Epithelial cell of alveolus of lung (primary cell): ENCODE results near the gene RALGPS1. TPM values are rescaled to one million over a fixed set of nuclear protein-coding genes. Genes with fewer than 3 reads are reported as not detected.

Source experiments
- total RNA-seq: library from RNA; depleted of rRNA; stranded (reverse); fragments of >200 nt; gene quantifications from 2 replicates; pipeline ENCODE4 v1.2.1, GENCODE V29; 2015

The RALGPS1 gene, protein sequence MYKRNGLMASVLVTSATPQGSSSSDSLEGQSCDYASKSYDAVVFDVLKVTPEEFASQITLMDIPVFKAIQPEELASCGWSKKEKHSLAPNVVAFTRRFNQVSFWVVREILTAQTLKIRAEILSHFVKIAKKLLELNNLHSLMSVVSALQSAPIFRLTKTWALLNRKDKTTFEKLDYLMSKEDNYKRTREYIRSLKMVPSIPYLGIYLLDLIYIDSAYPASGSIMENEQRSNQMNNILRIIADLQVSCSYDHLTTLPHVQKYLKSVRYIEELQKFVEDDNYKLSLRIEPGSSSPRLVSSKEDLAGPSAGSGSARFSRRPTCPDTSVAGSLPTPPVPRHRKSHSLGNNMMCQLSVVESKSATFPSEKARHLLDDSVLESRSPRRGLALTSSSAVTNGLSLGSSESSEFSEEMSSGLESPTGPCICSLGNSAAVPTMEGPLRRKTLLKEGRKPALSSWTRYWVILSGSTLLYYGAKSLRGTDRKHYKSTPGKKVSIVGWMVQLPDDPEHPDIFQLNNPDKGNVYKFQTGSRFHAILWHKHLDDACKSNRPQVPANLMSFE
- total RNA-seq = 0.32 and 1.3 TPM in 2 replicates

DNA sequence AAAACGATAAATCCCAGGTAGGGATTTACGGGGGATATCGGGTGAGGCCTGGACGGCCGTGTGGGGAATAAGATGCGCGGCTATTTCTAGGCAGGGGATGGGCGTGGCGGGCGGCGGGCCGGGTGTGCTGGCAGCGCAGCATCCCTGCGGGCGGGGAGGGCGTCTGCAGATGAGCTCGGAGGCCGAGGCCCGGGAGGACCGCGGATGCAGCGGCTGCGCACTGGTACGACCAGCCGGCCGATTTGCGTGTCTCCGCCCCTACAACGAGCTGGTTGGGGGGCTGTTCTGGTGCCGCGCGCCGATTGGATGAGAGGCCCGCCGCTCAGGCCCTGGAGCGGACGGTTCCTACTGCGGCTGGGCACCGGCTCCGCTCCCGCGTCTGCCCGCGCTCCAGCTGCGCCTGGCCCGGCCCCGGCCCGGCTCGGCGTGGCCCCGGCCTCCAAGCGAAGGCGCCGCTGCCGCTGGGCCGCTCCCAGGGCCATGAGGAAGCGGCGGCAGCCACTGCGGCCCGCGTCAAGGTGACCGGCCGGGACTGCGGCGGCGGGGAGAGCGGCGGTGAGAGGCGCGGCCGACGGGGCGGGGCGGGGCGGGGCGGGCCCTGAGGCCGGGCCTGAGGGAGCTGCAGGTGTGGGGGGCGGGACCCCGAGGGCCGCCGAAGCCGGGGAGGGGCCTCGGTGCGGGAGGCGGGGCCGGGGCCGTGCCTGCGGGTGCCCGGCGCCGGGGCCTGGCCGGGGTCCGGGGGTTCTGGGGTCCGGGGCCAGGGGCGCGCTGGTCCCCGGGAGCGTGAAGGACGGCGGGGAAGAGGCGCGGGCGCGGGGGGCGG lies at the start of gene RALGPS1:
TSS of gene RALGPS1 (plus strand) at position 325 of the 823 bp plus-strand sequence. CDS start 47,508 bp downstream, outside the sequence.

DNA sequence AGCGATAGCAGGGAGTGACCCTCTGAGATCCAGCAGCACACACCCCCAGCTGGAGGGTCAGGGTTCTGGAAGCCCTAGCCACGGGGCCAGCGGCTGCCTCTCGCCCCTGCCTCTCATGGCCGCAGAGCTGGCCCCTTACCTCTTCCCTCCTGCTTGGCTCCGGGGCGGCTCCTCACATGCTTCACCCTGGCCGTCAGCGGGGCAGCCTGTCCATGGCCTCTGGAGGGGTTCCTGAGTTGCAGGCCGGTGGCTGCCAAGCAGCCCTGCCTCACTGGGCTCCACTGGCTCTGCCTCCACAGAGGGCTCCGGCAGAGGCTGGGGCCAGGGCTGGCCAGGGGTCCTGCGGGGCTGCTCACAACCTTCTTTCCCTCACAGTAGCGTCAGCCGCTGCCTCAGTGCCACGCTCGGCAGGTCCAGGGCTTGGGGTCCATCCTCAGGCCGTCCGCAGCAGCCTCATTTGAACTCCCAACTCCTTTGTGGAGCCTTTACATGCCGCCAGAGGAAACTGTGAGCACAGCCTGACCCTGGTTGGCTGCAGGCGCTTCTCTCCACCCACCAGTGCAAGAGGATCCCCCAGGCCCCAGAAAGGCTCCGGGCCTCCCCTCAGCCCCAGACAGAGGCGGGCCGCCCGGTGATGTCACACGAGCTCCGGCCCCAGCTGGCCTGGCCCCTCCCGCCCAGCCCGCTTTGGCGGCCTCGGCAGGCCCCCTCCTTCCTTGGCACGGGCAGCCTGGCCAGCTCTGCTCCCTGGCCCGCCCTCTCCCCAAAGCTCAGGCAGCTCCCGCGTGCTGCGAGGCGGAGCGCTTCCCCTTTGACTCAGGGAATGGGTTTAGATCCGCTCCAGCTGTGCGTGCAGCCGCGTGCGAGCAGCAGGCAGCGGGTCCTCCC lies 207.8 kb downstream of the RALGPS1 start, which contains the start of gene ANGPTL2:
TSS of gene ANGPTL2 (minus strand) at position 460 of the 888 bp plus-strand sequence. CDS start 13,904 bp downstream, outside the sequence.

DNA sequence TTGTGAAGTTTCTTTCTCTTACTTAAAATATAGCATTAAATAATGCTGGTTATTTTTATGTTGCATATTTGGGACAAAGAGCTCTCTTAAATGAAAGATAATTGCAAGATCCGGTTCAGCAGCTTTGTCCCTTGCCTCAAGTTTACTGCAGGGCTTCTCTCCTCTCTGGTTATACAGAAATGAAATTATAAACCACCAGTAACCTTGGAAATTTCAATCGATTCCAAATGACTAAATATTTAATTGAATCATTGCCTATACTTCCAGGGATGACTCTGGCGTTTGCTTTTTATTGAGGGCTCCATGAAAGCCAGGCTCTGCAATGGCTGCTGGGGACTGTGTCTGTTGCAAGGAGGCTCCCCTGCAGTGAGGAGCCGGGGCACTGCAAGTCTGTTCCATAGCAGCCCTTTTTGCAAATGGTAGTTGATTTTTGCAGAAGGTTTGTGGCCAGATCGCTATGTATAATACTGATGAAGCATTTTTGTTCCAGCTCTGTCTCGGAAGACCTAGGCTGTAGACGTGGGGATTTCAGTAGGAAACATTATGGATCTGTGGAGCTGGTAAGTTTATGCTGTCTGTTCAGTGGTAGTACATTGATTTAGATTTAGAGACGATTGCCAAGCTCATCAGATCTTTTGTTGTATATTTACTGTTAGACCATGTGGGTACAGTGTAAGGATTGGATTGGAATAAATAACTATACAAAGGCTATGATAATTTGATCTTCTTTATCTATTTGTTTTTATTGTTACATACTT lies 350.1 kb downstream of the RALGPS1 start, which contains the start of gene GARNL3:
TSS of gene GARNL3 (plus strand) at position 313 of the 758 bp plus-strand sequence. CDS start at position 417, 104 bp downstream.

Other genes starting within 250 kb of the RALGPS1 start
- 4.4 and 14.5 TPM in 2 replicates for gene ZBTB43, start 109.7 kb upstream of the RALGPS1 start, total RNA-seq
- 4.7 and 9.0 TPM in 2 replicates for gene ZBTB34, start 54.1 kb upstream of the RALGPS1 start, total RNA-seq
- gene ANGPTL2, start 207.9 kb downstream of the RALGPS1 start, total RNA-seq = 10.1 and 50.2 TPM in 2 replicates